K562 (cell line): Measurements from ENCODE around the gene OR13C8. TPM values are rescaled to one million over a fixed set of nuclear protein-coding genes. Genes with fewer than 3 reads are reported as not detected.

Experiments used
- ATAC-seq: fragments of 200-7000 bp; cut with Tn5 transposase; 3 replicates; pipeline ENCODE4 v1.9.1; 2020; ENCODE audit warnings: moderate library complexity
- BruUV-seq: library from RNA; stranded (reverse); fragments of 400-500 nt; replicated peaks from 2 replicates; lab custom pipeline; 2021; lab: Mats Ljungman, UMichigan
- CTCF ChIA-PET: fragments of 300-600 bp; formaldehyde crosslinking; extraction: SDS; loops from one replicate; lab custom pipeline; 2021; ENCODE audit warnings: low intra/inter-chr PET ratio; lab: Yijun Ruan, JAX
- POLR2A ChIA-PET: fragments of 300-600, 350-650 bp; sonication (Branson Sonifier 250); formaldehyde crosslinking; extraction: SDS; loops from one replicate; lab custom pipeline; 2021; ENCODE audit warnings: antibody characterized with exemption, inconsistent platforms; lab: Yijun Ruan, JAX
- DNase-seq, 4 experiments: peaks; one replicate each; pipeline versions ENCODE4 v3.0.0 to v3.0.0-alpha.2; 2011 to 2018; ENCODE audit warnings: low spot score in 3 of 4, mixed read lengths in 3 of 4; ENCODE audit errors: extremely low read depth in 1 of 4
- FAIRE-seq: peaks from 2 replicates; lab custom pipeline; 2011; peaks lifted over from hg19 to GRCh38; lab: Jason Lieb, UNC
- H2AFZ ChIP-seq: 2 replicates; pipeline ENCODE4 v1.6.0; 2011; ENCODE audit warnings: low read depth, low read length, control low read depth, inconsistent platforms
- H3K27ac ChIP-seq: fragments of 200-600 bp; 3 replicates; pipeline ENCODE4 v1.8.0; 2011; ENCODE audit warnings: low read depth, mild to moderate bottlenecking, control low read depth, inconsistent platforms, low read length, moderate library complexity, mixed read lengths; ENCODE audit errors: extremely low read depth
- H3K27me3 ChIP-seq, 2 experiments: fragments of 300-600 bp in 1 of 2; 2 replicates in 1 of 2; 3 replicates in 1 of 2; pipeline versions ENCODE4 v1.6.0 to v1.8.0; 2011; ENCODE audit warnings: inconsistent platforms in 2 of 2, low read length in 2 of 2, mild to moderate bottlenecking in 1 of 2, mixed read lengths in 1 of 2, moderate library complexity in 1 of 2; ENCODE audit not compliant: control insufficient read depth in 2 of 2, insufficient read depth in 2 of 2
- H3K36me3 ChIP-seq: fragments of 300-600 bp; 3 replicates; pipeline ENCODE4 v1.8.0; 2011; ENCODE audit warnings: mild to moderate bottlenecking, low read length, inconsistent platforms; ENCODE audit not compliant: control insufficient read depth, insufficient read depth
- H3K4me1 ChIP-seq, 2 experiments: fragments of 200-600 bp in 1 of 2; replicated peaks in 1 of 2; 2 replicates in 1 of 2; 3 replicates in 1 of 2; pipeline versions ENCODE4 v1.5.1 to v1.8.0; 2011; ENCODE audit warnings: inconsistent platforms in 2 of 2, low read length in 2 of 2, mild to moderate bottlenecking in 1 of 2, mixed read lengths in 1 of 2, moderate library complexity in 1 of 2; ENCODE audit not compliant: control insufficient read depth in 2 of 2, insufficient read depth in 2 of 2
- H3K4me2 ChIP-seq: 2 replicates; pipeline ENCODE4 v1.6.1; 2011; ENCODE audit warnings: low read length, control low read depth, inconsistent platforms, mixed read lengths; ENCODE audit not compliant: insufficient read depth
- H3K4me3 ChIP-seq: fragments of 200-600 bp; sonication (generic), shearing (Covaris generic); 2 replicates; pipeline ENCODE4 v1.5.1; 2016; ENCODE audit warnings: control low read depth, inconsistent platforms
- H3K79me2 ChIP-seq: fragments of 200-600 bp; 3 replicates; pipeline ENCODE4 v1.8.0; 2011; ENCODE audit warnings: low read length, inconsistent platforms; ENCODE audit not compliant: control insufficient read depth, insufficient read depth
- H3K9ac ChIP-seq, 2 experiments: 2 replicates each; pipeline versions ENCODE4 v1.6.0 to v1.6.1; 2011; ENCODE audit warnings: low read depth in 2 of 2, low read length in 2 of 2, control low read depth in 1 of 2, inconsistent platforms in 1 of 2, mild to moderate bottlenecking in 1 of 2, mixed read lengths in 1 of 2; ENCODE audit not compliant: insufficient read depth in 1 of 2
- H3K9me1 ChIP-seq: one replicate; pipeline ENCODE4 v1.6.0; 2011; ENCODE audit warnings: inconsistent platforms, mild to moderate bottlenecking, low read length, moderate library complexity; ENCODE audit not compliant: control insufficient read depth, insufficient read depth
- H3K9me3 ChIP-seq: replicated peaks from 2 replicates; pipeline ENCODE4 v1.5.1; 2011; ENCODE audit warnings: low read depth, low read length, inconsistent platforms; ENCODE audit not compliant: control insufficient read depth, insufficient read depth
- H4K20me1 ChIP-seq: replicated peaks from 2 replicates; pipeline ENCODE4 v1.6.1; 2011; ENCODE audit warnings: low read length, inconsistent platforms, mixed read lengths; ENCODE audit not compliant: control insufficient read depth, insufficient read depth
- ARNT ChIP-seq, 2 experiments: fragments of 450-650 bp; IDR thresholded peaks; 2 replicates each; pipeline ENCODE4 v1.6.1; 2016; ENCODE audit warnings: mild to moderate bottlenecking in 1 of 2
- C11orf30 ChIP-seq: fragments of 450-650 bp; IDR thresholded peaks from 2 replicates; pipeline ENCODE4 v1.6.1; 2016; ENCODE audit warnings: low read depth, mild to moderate bottlenecking
- HINFP ChIP-seq: fragments of 450-650 bp; conservative IDR thresholded peaks from 2 replicates; pipeline ENCODE4 v1.6.1; 2016; ENCODE audit warnings: missing genetic modification characterization, low read depth, mild to moderate bottlenecking, control low read depth, missing compliant biosample characterization
- MLLT1 ChIP-seq, 2 experiments: fragments of 450-650 bp; IDR thresholded peaks; 2 replicates each; pipeline ENCODE4 v1.6.1; 2016
- MTF1 ChIP-seq: fragments of 250-450 bp; sonication (Bioruptor Pico); IDR thresholded peaks from 2 replicates; pipeline ENCODE4 v1.9.0; 2021; ENCODE audit warnings: moderate library complexity, mild to moderate bottlenecking, inconsistent platforms, borderline replicate concordance
- RBFOX2 ChIP-seq: fragments of 200-400 bp; formaldehyde crosslinking; IDR thresholded peaks from 2 replicates; pipeline ENCODE4 v1.6.1; 2017; ENCODE audit warnings: low read depth, mild to moderate bottlenecking, low read length, moderate library complexity
- YY1 ChIP-seq, 3 experiments: IDR thresholded peaks; 2 replicates each; pipeline ENCODE4 v1.6.1; 2011; ENCODE audit warnings: low read length in 2 of 3, mild to moderate bottlenecking in 2 of 3, moderate library complexity in 2 of 3, borderline replicate concordance in 1 of 3, control low read depth in 1 of 3, low read depth in 1 of 3; ENCODE audit not compliant: insufficient read depth in 3 of 3, insufficient replicate concordance in 2 of 3, control insufficient read depth in 1 of 3, insufficient read length in 1 of 3; ENCODE audit errors: extremely low read depth in 1 of 3
- ZKSCAN3 ChIP-seq: fragments of 250-450 bp; sonication (Bioruptor Pico); IDR thresholded peaks from 2 replicates; pipeline ENCODE4 v1.4.0; 2020
- ZNF274 ChIP-seq: IDR thresholded peaks from 2 replicates; pipeline ENCODE4 v1.6.1; 2011; ENCODE audit warnings: low read depth, mild to moderate bottlenecking, low read length, moderate library complexity, borderline replicate concordance
- ZNF778 ChIP-seq: fragments of 450-650 bp; formaldehyde crosslinking; IDR thresholded peaks from 2 replicates; pipeline ENCODE4 v1.4.0; 2020; ENCODE audit warnings: mild to moderate bottlenecking, moderate library complexity
- WGBS: fragments of 100-300 bp; shearing (Covaris generic); methylation state at CpG from one replicate; pipeline ENCODE4 v1.1.6; 2016; ENCODE audit warnings: low coverage, mixed read lengths; ENCODE audit not compliant: insufficient coverage; ENCODE audit errors: missing lambda C conversion rate; 5-methylcytosine and 5-hydroxymethylcytosine counted together
- in situ Hi-C: fragments of 300-500 bp; cut with MboI; formaldehyde crosslinking; loops from 4 replicates; pipeline ENCODE4 v1.15.0; 2018; ENCODE audit warnings: inconsistent platforms, mixed read lengths
- intact Hi-C: fragments of 100-400 bp; cut with micrococcal nuclease; formaldehyde crosslinking; loops from 2 replicates; pipeline ENCODE4 v1.14.2; 2022
- polyA plus RNA-seq, 8 experiments: library from polyadenylated mRNA; depleted of rRNA in 4 of 8; stranded (reverse) in 5 of 8; unstranded in 3 of 8; fragments of >200 nt; fragmentation: Nextera tagmentation in 2 of 8; fragmentation: Illumina TruSeq in 1 of 8; extraction: Ambion mirVana in 2 of 8; extraction: Trizol in 1 of 8; gene quantifications; 2 replicates each; pipeline versions ENCODE4 v1.2.1 to v1.2.3, GENCODE V29; 2011 to 2014; ENCODE audit warnings: inconsistent platforms in 1 of 8, missing spikeins in 1 of 8
- total RNA-seq, 7 experiments: library from RNA; depleted of rRNA in 6 of 7; stranded (reverse); fragments of >200 nt in 6 of 7; fragmentation: Illumina TruSeq in 2 of 7; extraction: Trizol in 2 of 7; gene quantifications; 2 replicates each; pipeline versions ENCODE4 v1.2.1 to v1.2.3, GENCODE V29; 2011 to 2021; ENCODE audit warnings: low replicate concordance in 1 of 7

The OR13C8 gene
- total and polyA plus RNA-seq, 9 of the 15 experiments (the other 6 are each of a cell fraction or from before 2014, with no cell fraction given): not detected

GRCh38 chr9:104575456-104575855 is 6.5 kb downstream of the OR13C8 start:
- H3K79me2 ChIP-seq: no peaks in the 10 kb centered on the region
- ATAC-seq (no peak), DNase-seq (no peak), FAIRE-seq (no peak)
- H3K4me2 ChIP-seq: no peak overlapping the region
- TF ChIP-seq MTF1: no peak
- no peak for TF ChIP-seq MLLT1 (IDR thresholded peaks at IDR 0.05)
- TF ChIP-seq YY1 (IDR thresholded peaks at IDR 0.05; ENCODE audit: borderline replicate concordance in 1 of 3, control insufficient read depth in 1 of 3, extremely low read depth in 1 of 3, insufficient read depth in 3 of 3, insufficient read length in 1 of 3, insufficient replicate concordance in 2 of 3, low read depth in 1 of 3, low read length in 2 of 3): no peak
- TF ChIP-seq RBFOX2: no peak
- no peak for TF ChIP-seq ARNT (IDR thresholded peaks at IDR 0.05)
- TF ChIP-seq ZNF274: no peak
- no peak for TF ChIP-seq C11orf30
- TF ChIP-seq HINFP: no peak
- TF ChIP-seq ZNF778 (CRISPR knock-in tag): no peak
- TF ChIP-seq ZKSCAN3 (CRISPR knock-in tag): no peak
- ChIA-PET CTCF (no interaction called here), POLR2A (no interaction called here)
- H2AFZ ChIP-seq: no peak overlapping the region
- no peaks in the 10 kb centered on the region for H3K36me3 ChIP-seq
- no peak overlapping the region for H3K9ac ChIP-seq
- 0% methylated on average over 2 of the region's 2 CpGs for WGBS
- no peaks in the 10 kb centered on the region for H3K9me1 ChIP-seq
- in situ Hi-C loops (no loop called here), intact Hi-C loops (no loop called here)
- no peaks in the 10 kb centered on the region for H3K27me3 ChIP-seq
- H4K20me1 ChIP-seq: no peaks in the 10 kb centered on the region
- H3K27ac ChIP-seq: no peak overlapping the region
- no peaks in the 10 kb centered on the region for H3K4me1 ChIP-seq
- no peak overlapping the region for H3K4me3 ChIP-seq
- no peaks in the 10 kb centered on the region for H3K9me3 ChIP-seq
- no TSS peak for BruUV-seq
